HEK293 (cell line): ENCODE results near the gene BCL11A.
A peak's percentile ranks its signal among the peaks of the same experiment; 100 is the strongest.

Experiments used
- CTCF ChIA-PET: fragments of 350-600 bp; formaldehyde crosslinking; extraction: SDS; loops from one replicate; lab custom pipeline; 2021; ENCODE audit warnings: antibody characterized with exemption; lab: Yijun Ruan, JAX
- POLR2A ChIA-PET: fragments of 300-600 bp; formaldehyde crosslinking; extraction: SDS; loops from one replicate; lab custom pipeline; 2020; ENCODE audit warnings: antibody characterized with exemption, inconsistent platforms; lab: Yijun Ruan, JAX
- H3K27ac ChIP-seq: fragments of 200-500 bp; sonication (Bioruptor generic); 2 replicates; pipeline ENCODE4 v1.5.1; 2014; ENCODE audit warnings: low read depth, low read length, control low read depth, inconsistent platforms; ENCODE audit errors: extremely low read depth
- H3K36me3 ChIP-seq, 2 experiments: fragments of 200-500 bp in 1 of 2; sonication (Bioruptor generic) in 1 of 2; 1 replicate in 1 of 2; 2 replicates in 1 of 2; pipeline ENCODE4 v1.5.1; 2014 to 2017; ENCODE audit warnings: inconsistent platforms in 2 of 2, low read length in 2 of 2; ENCODE audit not compliant: control insufficient read depth in 2 of 2, insufficient read depth in 1 of 2
- H3K4me1 ChIP-seq: fragments of 200-500 bp; sonication (Bioruptor generic); 2 replicates; pipeline ENCODE4 v1.5.1; 2014; ENCODE audit warnings: mild to moderate bottlenecking, low read length, inconsistent platforms; ENCODE audit not compliant: control insufficient read depth, insufficient read depth
- H3K4me3 ChIP-seq: 2 replicates; pipeline ENCODE4 v1.5.1; 2011; ENCODE audit warnings: low read depth, mild to moderate bottlenecking, control low read depth, low read length, moderate library complexity
- H3K9me3 ChIP-seq: fragments of 200-500 bp; sonication (Bioruptor generic); 2 replicates; pipeline ENCODE4 v1.5.1; 2014; ENCODE audit warnings: low read depth, low read length, inconsistent platforms; ENCODE audit not compliant: control insufficient read depth, insufficient read depth
- KLF16 ChIP-seq: fragments of 450-650 bp; formaldehyde crosslinking; IDR thresholded peaks from 2 replicates; pipeline ENCODE4 v1.5.1; 2017; ENCODE audit warnings: missing biosample characterization, missing genetic modification characterization
- KLF8 ChIP-seq: fragments of 450-650 bp; formaldehyde crosslinking; IDR thresholded peaks from 2 replicates; pipeline ENCODE4 v1.5.1; 2016; ENCODE audit warnings: missing biosample characterization, missing genetic modification characterization
- MYNN ChIP-seq: fragments of 450-650 bp; formaldehyde crosslinking; IDR thresholded peaks from 2 replicates; pipeline ENCODE4 v1.5.1; 2016; ENCODE audit warnings: missing biosample characterization, missing genetic modification characterization, borderline replicate concordance
- REPIN1 ChIP-seq: fragments of 450-650 bp; formaldehyde crosslinking; IDR thresholded peaks from 2 replicates; pipeline ENCODE4 v1.5.1; 2017; ENCODE audit warnings: missing biosample characterization, missing genetic modification characterization, low read depth
- SCRT2 ChIP-seq: fragments of 450-650 bp; formaldehyde crosslinking; IDR thresholded peaks from 2 replicates; pipeline ENCODE4 v1.5.1; 2016; ENCODE audit warnings: missing biosample characterization, missing genetic modification characterization
- ZBTB17 ChIP-seq: fragments of 450-650 bp; formaldehyde crosslinking; IDR thresholded peaks from 2 replicates; pipeline ENCODE4 v1.5.1; 2016; ENCODE audit warnings: missing biosample characterization, missing genetic modification characterization
- ZEB2 ChIP-seq: fragments of 450-650 bp; formaldehyde crosslinking; IDR thresholded peaks from 2 replicates; pipeline ENCODE4 v1.5.1; 2016; ENCODE audit warnings: missing biosample characterization, missing genetic modification characterization
- ZFP69B ChIP-seq: fragments of 450-650 bp; formaldehyde crosslinking; IDR thresholded peaks from 2 replicates; pipeline ENCODE4 v1.5.1; 2016; ENCODE audit warnings: missing biosample characterization, missing genetic modification characterization
- ZNF10 ChIP-seq: fragments of 450-650 bp; formaldehyde crosslinking; IDR thresholded peaks from 2 replicates; pipeline ENCODE4 v1.5.1; 2017; ENCODE audit warnings: missing biosample characterization, missing genetic modification characterization
- ZNF2 ChIP-seq: fragments of 450-650 bp; formaldehyde crosslinking; IDR thresholded peaks from 2 replicates; pipeline ENCODE4 v1.5.1; 2016; ENCODE audit warnings: missing biosample characterization, missing genetic modification characterization
- ZNF324 ChIP-seq: fragments of 450-650 bp; formaldehyde crosslinking; IDR thresholded peaks from 2 replicates; pipeline ENCODE4 v1.5.1; 2016; ENCODE audit warnings: missing biosample characterization, missing genetic modification characterization
- ZNF366 ChIP-seq: fragments of 450-650 bp; formaldehyde crosslinking; conservative IDR thresholded peaks from 2 replicates; pipeline ENCODE4 v1.5.1; 2016; ENCODE audit warnings: missing biosample characterization, missing genetic modification characterization
- ZNF654 ChIP-seq: fragments of 450-650 bp; formaldehyde crosslinking; IDR thresholded peaks from 2 replicates; pipeline ENCODE4 v1.5.1; 2016; ENCODE audit warnings: low read depth, missing biosample characterization, missing genetic modification characterization
- ZXDB ChIP-seq: fragments of 450-650 bp; formaldehyde crosslinking; IDR thresholded peaks from 2 replicates; pipeline ENCODE4 v1.5.1; 2016; ENCODE audit warnings: missing biosample characterization, missing genetic modification characterization
- TF ChIP-seq, protein P1 (sequence below): fragments of 450-650 bp; formaldehyde crosslinking; IDR thresholded peaks from 2 replicates; pipeline ENCODE4 v1.5.1; 2017; ENCODE audit warnings: missing biosample characterization, missing genetic modification characterization
- TF ChIP-seq, protein P2 (sequence below): fragments of 450-650 bp; formaldehyde crosslinking; IDR thresholded peaks from 2 replicates; pipeline ENCODE4 v1.5.1; 2016; ENCODE audit warnings: missing biosample characterization, missing genetic modification characterization
- TF ChIP-seq, protein P3 (sequence below): fragments of 450-650 bp; formaldehyde crosslinking; IDR thresholded peaks from 2 replicates; pipeline ENCODE4 v1.5.1; 2016; ENCODE audit warnings: missing biosample characterization, missing genetic modification characterization
- TF ChIP-seq, protein P4 (sequence below): fragments of 450-650 bp; IDR thresholded peaks from 2 replicates; pipeline ENCODE4 v1.5.1; 2018; ENCODE audit warnings: missing biosample characterization, missing genetic modification characterization
- TF ChIP-seq, protein P5 (sequence below): fragments of 450-650 bp; formaldehyde crosslinking; IDR thresholded peaks from 2 replicates; pipeline ENCODE4 v1.5.1; 2016; ENCODE audit warnings: missing biosample characterization, missing genetic modification characterization
- TF ChIP-seq, protein P6 (sequence below): fragments of 450-650 bp; formaldehyde crosslinking; IDR thresholded peaks from 2 replicates; pipeline ENCODE4 v1.5.1; 2017; ENCODE audit warnings: missing biosample characterization, missing genetic modification characterization
- TF ChIP-seq, protein P7 (sequence below): fragments of 450-650 bp; formaldehyde crosslinking; IDR thresholded peaks from 2 replicates; pipeline ENCODE4 v1.5.1; 2016; ENCODE audit warnings: missing biosample characterization, missing genetic modification characterization

The BCL11A gene

DNA sequence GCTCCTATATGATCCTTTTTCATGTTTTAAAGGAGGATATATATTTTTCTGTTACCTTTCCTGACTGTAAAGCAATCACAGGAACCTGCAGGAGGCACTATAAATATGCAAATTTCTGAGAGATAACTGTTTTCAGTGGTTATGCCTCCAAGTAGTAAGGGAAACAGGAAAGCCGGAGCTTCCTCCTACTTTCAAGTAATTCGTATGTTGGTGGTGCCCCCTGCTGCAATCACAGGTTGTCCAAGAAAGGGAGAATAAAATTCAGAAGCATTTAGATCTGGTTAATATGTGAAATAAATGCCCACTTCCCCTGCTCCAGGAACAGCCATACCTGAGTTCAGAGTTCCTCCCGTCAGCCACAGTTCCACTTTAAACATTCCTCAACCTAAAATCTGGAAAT is 12.0 kb upstream of the BCL11A start (continued):
- TF ChIP-seq ZNF654 (tag by site-specific recombination): peak; percentile 43

DNA sequence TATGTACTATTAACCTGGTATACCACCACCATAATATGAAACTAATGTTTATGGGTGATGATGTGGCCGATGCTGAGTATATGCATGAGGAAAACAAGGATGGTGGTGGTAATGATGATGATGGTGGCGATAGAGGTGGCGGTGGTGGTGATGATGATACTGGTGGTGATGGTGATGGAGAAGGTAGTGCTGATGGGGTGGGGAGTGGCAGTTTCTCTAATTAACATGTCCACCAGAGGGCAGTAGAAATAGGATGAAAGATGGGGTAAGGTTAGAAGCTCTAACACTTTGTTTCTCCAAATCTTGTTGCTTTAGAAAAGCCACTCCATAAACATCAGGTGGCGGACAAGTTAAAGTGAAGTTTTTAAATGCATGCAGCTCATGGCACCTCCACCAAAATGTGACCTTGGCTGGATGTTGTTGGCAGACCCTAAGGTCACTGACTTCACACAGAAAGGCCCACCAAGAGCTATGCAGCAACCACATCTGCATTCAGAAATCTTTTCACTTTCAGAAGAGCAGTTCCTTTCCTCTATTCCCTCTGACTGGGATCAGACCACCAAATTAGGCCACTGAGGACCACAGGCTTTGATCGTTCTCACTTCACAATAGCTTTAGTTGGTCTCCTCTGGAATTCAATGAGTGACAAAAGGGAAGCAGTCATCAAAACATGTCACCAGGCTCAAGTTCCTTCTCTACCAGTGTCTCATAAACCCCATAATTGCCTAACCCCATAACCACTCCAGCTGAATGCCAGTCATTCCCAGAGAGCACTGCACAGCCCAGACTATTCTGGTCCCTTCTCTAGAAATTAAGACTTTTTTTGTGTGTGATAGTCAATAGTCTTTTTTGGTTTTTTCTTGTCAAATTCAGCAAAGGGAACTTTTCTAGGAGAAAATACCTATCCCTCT is 7.5 kb upstream of the BCL11A start:
- POLR2A ChIA-PET: no interaction called here
- CTCF ChIA-PET: interaction anchor here (0.6 to 4.2 kb wide), 14 partner anchors 10 to 1861 kb away, joined by 3 to 52 read pairs (median 4); no protein-coding TSS in a partner anchor
- Histone ChIP-seq H3K9me3 (no peaks in the 10 kb centered on the region), H3K36me3 (no peaks in the 10 kb centered on the region), H3K27ac (no peak overlapping the region), H3K4me1 (peaks cover 29% of the 10 kb centered on the region), H3K4me3 (no peak overlapping the region)
- peak; percentile 62 for TF ChIP-seq SCRT2 (tag by site-specific recombination)
- TF ChIP-seq KLF16 (tag by site-specific recombination): peak; percentile 59
- TF ChIP-seq, protein P1, sequence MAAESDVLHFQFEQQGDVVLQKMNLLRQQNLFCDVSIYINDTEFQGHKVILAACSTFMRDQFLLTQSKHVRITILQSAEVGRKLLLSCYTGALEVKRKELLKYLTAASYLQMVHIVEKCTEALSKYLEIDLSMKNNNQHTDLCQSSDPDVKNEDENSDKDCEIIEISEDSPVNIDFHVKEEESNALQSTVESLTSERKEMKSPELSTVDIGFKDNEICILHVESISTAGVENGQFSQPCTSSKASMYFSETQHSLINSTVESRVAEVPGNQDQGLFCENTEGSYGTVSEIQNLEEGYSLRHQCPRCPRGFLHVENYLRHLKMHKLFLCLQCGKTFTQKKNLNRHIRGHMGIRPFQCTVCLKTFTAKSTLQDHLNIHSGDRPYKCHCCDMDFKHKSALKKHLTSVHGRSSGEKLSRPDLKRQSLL: peak; percentile 90
- TF ChIP-seq, protein P2, sequence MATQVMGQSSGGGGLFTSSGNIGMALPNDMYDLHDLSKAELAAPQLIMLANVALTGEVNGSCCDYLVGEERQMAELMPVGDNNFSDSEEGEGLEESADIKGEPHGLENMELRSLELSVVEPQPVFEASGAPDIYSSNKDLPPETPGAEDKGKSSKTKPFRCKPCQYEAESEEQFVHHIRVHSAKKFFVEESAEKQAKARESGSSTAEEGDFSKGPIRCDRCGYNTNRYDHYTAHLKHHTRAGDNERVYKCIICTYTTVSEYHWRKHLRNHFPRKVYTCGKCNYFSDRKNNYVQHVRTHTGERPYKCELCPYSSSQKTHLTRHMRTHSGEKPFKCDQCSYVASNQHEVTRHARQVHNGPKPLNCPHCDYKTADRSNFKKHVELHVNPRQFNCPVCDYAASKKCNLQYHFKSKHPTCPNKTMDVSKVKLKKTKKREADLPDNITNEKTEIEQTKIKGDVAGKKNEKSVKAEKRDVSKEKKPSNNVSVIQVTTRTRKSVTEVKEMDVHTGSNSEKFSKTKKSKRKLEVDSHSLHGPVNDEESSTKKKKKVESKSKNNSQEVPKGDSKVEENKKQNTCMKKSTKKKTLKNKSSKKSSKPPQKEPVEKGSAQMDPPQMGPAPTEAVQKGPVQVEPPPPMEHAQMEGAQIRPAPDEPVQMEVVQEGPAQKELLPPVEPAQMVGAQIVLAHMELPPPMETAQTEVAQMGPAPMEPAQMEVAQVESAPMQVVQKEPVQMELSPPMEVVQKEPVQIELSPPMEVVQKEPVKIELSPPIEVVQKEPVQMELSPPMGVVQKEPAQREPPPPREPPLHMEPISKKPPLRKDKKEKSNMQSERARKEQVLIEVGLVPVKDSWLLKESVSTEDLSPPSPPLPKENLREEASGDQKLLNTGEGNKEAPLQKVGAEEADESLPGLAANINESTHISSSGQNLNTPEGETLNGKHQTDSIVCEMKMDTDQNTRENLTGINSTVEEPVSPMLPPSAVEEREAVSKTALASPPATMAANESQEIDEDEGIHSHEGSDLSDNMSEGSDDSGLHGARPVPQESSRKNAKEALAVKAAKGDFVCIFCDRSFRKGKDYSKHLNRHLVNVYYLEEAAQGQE (tag by site-specific recombination): 0 out of 2 replicates have a peak, but pooled peaks have one; percentile 15
- TF ChIP-seq, protein P3, sequence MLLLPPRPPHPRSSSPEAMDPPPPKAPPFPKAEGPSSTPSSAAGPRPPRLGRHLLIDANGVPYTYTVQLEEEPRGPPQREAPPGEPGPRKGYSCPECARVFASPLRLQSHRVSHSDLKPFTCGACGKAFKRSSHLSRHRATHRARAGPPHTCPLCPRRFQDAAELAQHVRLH: peak; percentile 91
- TF ChIP-seq MYNN (tag by site-specific recombination): no peak
- TF ChIP-seq ZNF2: peak; percentile 23; the same call in 1 of the 2 replicates
- TF ChIP-seq, protein P4, sequence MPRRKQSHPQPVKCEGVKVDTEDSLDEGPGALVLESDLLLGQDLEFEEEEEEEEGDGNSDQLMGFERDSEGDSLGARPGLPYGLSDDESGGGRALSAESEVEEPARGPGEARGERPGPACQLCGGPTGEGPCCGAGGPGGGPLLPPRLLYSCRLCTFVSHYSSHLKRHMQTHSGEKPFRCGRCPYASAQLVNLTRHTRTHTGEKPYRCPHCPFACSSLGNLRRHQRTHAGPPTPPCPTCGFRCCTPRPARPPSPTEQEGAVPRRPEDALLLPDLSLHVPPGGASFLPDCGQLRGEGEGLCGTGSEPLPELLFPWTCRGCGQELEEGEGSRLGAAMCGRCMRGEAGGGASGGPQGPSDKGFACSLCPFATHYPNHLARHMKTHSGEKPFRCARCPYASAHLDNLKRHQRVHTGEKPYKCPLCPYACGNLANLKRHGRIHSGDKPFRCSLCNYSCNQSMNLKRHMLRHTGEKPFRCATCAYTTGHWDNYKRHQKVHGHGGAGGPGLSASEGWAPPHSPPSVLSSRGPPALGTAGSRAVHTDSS (tag by site-specific recombination): peak; percentile 82
- 0 out of 2 replicates have a peak, but pooled peaks have one; percentile 24 for TF ChIP-seq ZXDB (tag by site-specific recombination)
- no peak for TF ChIP-seq REPIN1 (tag by site-specific recombination)
- TF ChIP-seq ZBTB17 (tag by site-specific recombination): peak; percentile 85
- TF ChIP-seq ZFP69B (tag by site-specific recombination): no peak
- peak; percentile 16; the same call in 1 of the 2 replicates for TF ChIP-seq ZNF366 (tag by site-specific recombination)
- peak; percentile 51 for TF ChIP-seq ZEB2
- TF ChIP-seq KLF8 (tag by site-specific recombination): 0 out of 2 replicates have a peak, but pooled peaks have one; percentile 25
- TF ChIP-seq ZNF10 (tag by site-specific recombination): peak; percentile 58; the same call in 1 of the 2 replicates
- 0 out of 2 replicates have a peak, but pooled peaks have one; percentile 51 for TF ChIP-seq ZNF324 (tag by site-specific recombination)
- TF ChIP-seq, protein P5, sequence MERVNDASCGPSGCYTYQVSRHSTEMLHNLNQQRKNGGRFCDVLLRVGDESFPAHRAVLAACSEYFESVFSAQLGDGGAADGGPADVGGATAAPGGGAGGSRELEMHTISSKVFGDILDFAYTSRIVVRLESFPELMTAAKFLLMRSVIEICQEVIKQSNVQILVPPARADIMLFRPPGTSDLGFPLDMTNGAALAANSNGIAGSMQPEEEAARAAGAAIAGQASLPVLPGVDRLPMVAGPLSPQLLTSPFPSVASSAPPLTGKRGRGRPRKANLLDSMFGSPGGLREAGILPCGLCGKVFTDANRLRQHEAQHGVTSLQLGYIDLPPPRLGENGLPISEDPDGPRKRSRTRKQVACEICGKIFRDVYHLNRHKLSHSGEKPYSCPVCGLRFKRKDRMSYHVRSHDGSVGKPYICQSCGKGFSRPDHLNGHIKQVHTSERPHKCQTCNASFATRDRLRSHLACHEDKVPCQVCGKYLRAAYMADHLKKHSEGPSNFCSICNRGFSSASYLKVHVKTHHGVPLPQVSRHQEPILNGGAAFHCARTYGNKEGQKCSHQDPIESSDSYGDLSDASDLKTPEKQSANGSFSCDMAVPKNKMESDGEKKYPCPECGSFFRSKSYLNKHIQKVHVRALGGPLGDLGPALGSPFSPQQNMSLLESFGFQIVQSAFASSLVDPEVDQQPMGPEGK (tag by site-specific recombination): peak; percentile 44; the same call in 1 of the 2 replicates
- TF ChIP-seq, protein P6, sequence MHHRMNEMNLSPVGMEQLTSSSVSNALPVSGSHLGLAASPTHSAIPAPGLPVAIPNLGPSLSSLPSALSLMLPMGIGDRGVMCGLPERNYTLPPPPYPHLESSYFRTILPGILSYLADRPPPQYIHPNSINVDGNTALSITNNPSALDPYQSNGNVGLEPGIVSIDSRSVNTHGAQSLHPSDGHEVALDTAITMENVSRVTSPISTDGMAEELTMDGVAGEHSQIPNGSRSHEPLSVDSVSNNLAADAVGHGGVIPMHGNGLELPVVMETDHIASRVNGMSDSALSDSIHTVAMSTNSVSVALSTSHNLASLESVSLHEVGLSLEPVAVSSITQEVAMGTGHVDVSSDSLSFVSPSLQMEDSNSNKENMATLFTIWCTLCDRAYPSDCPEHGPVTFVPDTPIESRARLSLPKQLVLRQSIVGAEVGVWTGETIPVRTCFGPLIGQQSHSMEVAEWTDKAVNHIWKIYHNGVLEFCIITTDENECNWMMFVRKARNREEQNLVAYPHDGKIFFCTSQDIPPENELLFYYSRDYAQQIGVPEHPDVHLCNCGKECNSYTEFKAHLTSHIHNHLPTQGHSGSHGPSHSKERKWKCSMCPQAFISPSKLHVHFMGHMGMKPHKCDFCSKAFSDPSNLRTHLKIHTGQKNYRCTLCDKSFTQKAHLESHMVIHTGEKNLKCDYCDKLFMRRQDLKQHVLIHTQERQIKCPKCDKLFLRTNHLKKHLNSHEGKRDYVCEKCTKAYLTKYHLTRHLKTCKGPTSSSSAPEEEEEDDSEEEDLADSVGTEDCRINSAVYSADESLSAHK (tag by site-specific recombination): peak; percentile 90
- peak; percentile 39 for TF ChIP-seq ZNF654 (tag by site-specific recombination)
- TF ChIP-seq, protein P7, sequence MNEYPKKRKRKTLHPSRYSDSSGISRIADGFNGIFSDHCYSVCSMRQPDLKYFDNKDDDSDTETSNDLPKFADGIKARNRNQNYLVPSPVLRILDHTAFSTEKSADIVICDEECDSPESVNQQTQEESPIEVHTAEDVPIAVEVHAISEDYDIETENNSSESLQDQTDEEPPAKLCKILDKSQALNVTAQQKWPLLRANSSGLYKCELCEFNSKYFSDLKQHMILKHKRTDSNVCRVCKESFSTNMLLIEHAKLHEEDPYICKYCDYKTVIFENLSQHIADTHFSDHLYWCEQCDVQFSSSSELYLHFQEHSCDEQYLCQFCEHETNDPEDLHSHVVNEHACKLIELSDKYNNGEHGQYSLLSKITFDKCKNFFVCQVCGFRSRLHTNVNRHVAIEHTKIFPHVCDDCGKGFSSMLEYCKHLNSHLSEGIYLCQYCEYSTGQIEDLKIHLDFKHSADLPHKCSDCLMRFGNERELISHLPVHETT: no peak
